Heart left ventricle (tissue), 13 donors: ENCODE measurements around the gene UBE3B.

ENCODE experiments used
- CTCF ChIP-seq, 12 donors: fragments of 200-600 bp; sonication (generic) in 4 of 12; IDR thresholded peaks; one replicate each; pipeline versions ENCODE4 v1.5.0 to v1.8.0; 2018 to 2022; ENCODE audit warnings: antibody characterized with exemption in 12 of 12, mild to moderate bottlenecking in 5 of 12
- POLR2A ChIP-seq, 2 donors: fragments of 450-650 bp; IDR thresholded peaks; one replicate each; pipeline ENCODE4 v1.6.1; 2017; ENCODE audit warnings: antibody characterized with exemption in 2 of 2, mild to moderate bottlenecking in 2 of 2, moderate library complexity in 2 of 2
- donor health status: ischemic (EF 13 %, LVEDD 7.1; RV severe dilation, severe dysfunction).
- donor health status: DM: no; HTN: yes; CAD: no.
- donor health status: DM: no; HTN: no; CAD: no.
- donor health status: ischemic (EF 25% LVEDD 6.9; RV normal size, moderate dysfunction).
- donor health status: ischemic (EF 25% LVEDD 5.7; RV mildly dilated, moderate dysfunction).
- donor health status: ischemic (EF 35%, LVEDD 5.7; RV mildly dilated, moderate dysfunction).
- donor health status: nonischemic (EF 11% LVEDD 7.7; RV severe dilation, severe dysfunction).
- donor health status: DM: yes; HTN: yes; CAD: no.
- donor health status: PGD.
- donor health status: ischemic (EF 29% LVEDD 5.4; RV normal size, mild dysfunction).
- donor health status: nonischemic (EF 23%, LVEDD 6.1; RV moderate dilation, normal function).

GRCh38 chr12:109488051-109488665 lies 10.7 kb downstream of the UBE3B start:
- TF ChIP-seq POLR2A (IDR thresholded peaks at IDR 0.05) (no peak), CTCF (IDR thresholded peaks at IDR 0.05) (no peak)
